Nephron (organoid): ENCODE measurements around the gene IQCK.

Experiments
- H3K27ac Mint-ChIP-seq, 3 experiments: 2 replicates each; pipeline ENCODE4 v1.8.0; 2020; ENCODE audit warnings: mixed read lengths in 3 of 3, mild to moderate bottlenecking in 2 of 3, moderate library complexity in 1 of 3
- H3K27me3 Mint-ChIP-seq: 2 replicates; pipeline ENCODE4 v1.8.0; 2021; ENCODE audit warnings: low read depth, mild to moderate bottlenecking, moderate library complexity, mixed read lengths
- H3K36me3 Mint-ChIP-seq: 2 replicates; pipeline ENCODE4 v1.8.0; 2020; ENCODE audit warnings: low read depth, mixed read lengths
- H3K4me1 Mint-ChIP-seq: 2 replicates; pipeline ENCODE4 v1.8.0; 2020; ENCODE audit warnings: mixed read lengths
- H3K4me3 Mint-ChIP-seq, 3 experiments: 2 replicates each; pipeline ENCODE4 v1.8.0; 2020; ENCODE audit warnings: mild to moderate bottlenecking in 3 of 3, mixed read lengths in 3 of 3, moderate library complexity in 2 of 3
- H3K9me3 Mint-ChIP-seq: 2 replicates; pipeline ENCODE4 v1.8.0; 2020; ENCODE audit warnings: mixed read lengths
- CTCF ChIP-seq, 3 experiments: fragments of 200-600 bp; sonication (generic); IDR thresholded peaks; one replicate each; pipeline ENCODE4 v1.5.0; 2021; ENCODE audit warnings: antibody characterized with exemption in 3 of 3; ENCODE audit not compliant: unreplicated experiment in 3 of 3

The IQCK gene

GRCh38 chr16:19809693-19810092 is 91.6 kb downstream of the IQCK start:
- H3K36me3 Mint-ChIP-seq: peaks cover 30% of the 10 kb centered on the region
- peak overlapping the region; percentile 95 to 98 (median 97) for H3K27ac Mint-ChIP-seq
- H3K9me3 Mint-ChIP-seq: peaks cover 20% of the 10 kb centered on the region
- H3K27me3 Mint-ChIP-seq: no peaks in the 10 kb centered on the region
- H3K4me3 Mint-ChIP-seq: no peak overlapping the region
- H3K4me1 Mint-ChIP-seq: peaks cover 30% of the 10 kb centered on the region
- TF ChIP-seq CTCF (IDR thresholded peaks at IDR 0.05; ENCODE audit: unreplicated experiment in 3 of 3): no peak

GRCh38 chr16:19810817-19811731 is 93.0 kb downstream of the IQCK start:
- no peak for TF ChIP-seq CTCF (IDR thresholded peaks at IDR 0.05; ENCODE audit: unreplicated experiment in 3 of 3)
- Mint-ChIP-seq H3K36me3 (peaks cover 17% of the 10 kb centered on the region), H3K27me3 (no peaks in the 10 kb centered on the region), H3K4me1 (peaks cover 24% of the 10 kb centered on the region), H3K4me3 (no peak overlapping the region), H3K9me3 (peaks cover 9% of the 10 kb centered on the region), H3K27ac (peak overlapping the region; percentile 89 to 92 (median 90))

GRCh38 chr16:19812986-19813385 is 94.9 kb downstream of the IQCK start:
- no peak overlapping the region for H3K4me3 Mint-ChIP-seq
- H3K4me1 Mint-ChIP-seq: peaks cover 28% of the 10 kb centered on the region
- H3K9me3 Mint-ChIP-seq: peaks cover 9% of the 10 kb centered on the region
- H3K36me3 Mint-ChIP-seq: peaks cover 17% of the 10 kb centered on the region
- no peak overlapping the region for H3K27ac Mint-ChIP-seq
- H3K27me3 Mint-ChIP-seq: no peaks in the 10 kb centered on the region
- TF ChIP-seq CTCF (IDR thresholded peaks at IDR 0.05; ENCODE audit: unreplicated experiment in 3 of 3): no peak

- TF ChIP-seq CTCF (IDR thresholded peaks at IDR 0.05; ENCODE audit: unreplicated experiment in 3 of 3): no peak
- peaks cover 13% of the 10 kb centered on the region for H3K36me3 Mint-ChIP-seq
- H3K27ac Mint-ChIP-seq: no peak overlapping the region
- H3K4me3 Mint-ChIP-seq: no peak overlapping the region
- H3K4me1 Mint-ChIP-seq: peaks cover 17% of the 10 kb centered on the region
- peaks cover 9% of the 10 kb centered on the region for H3K9me3 Mint-ChIP-seq
- no peaks in the 10 kb centered on the region for H3K27me3 Mint-ChIP-seq
These were observed 97.3 kb downstream of the IQCK start for GRCh38 chr16:19815418-19815817.

- Mint-ChIP-seq H3K9me3 (peaks cover 9% of the 10 kb centered on the region), H3K4me3 (no peak overlapping the region), H3K4me1 (peaks cover 4% of the 10 kb centered on the region), H3K27me3 (no peaks in the 10 kb centered on the region), H3K36me3 (peaks cover 13% of the 10 kb centered on the region), H3K27ac (peak overlapping the region in 2 of 3 experiments; percentile 58 to 79)
- no peak for TF ChIP-seq CTCF (IDR thresholded peaks at IDR 0.05; ENCODE audit: unreplicated experiment in 3 of 3)
These were observed 99.1 kb downstream of the IQCK start for GRCh38 chr16:19817122-19817521.

GRCh38 chr16:19817875-19818274 is 99.8 kb downstream of the IQCK start:
- Mint-ChIP-seq H3K4me3 (no peak overlapping the region), H3K27me3 (no peaks in the 10 kb centered on the region), H3K9me3 (peaks cover 6% of the 10 kb centered on the region), H3K4me1 (peaks cover 4% of the 10 kb centered on the region), H3K27ac (peak overlapping the region in 1 of 3 experiments; percentile 79), H3K36me3 (peaks cover 13% of the 10 kb centered on the region)
- TF ChIP-seq CTCF (IDR thresholded peaks at IDR 0.05; ENCODE audit: unreplicated experiment in 3 of 3): no peak
